ENCODE results near the gene HEBP2. TPM values are rescaled to one million over a fixed set of nuclear protein-coding genes. Genes with fewer than 3 reads are reported as not detected.
A peak's percentile ranks its signal among the peaks of the same experiment; 100 is the strongest.
"Not testable (repeated sequence)": the region's sequence is repeated elsewhere in the genome, so short reads cannot be mapped to it uniquely, and the experiment has no call there.

Gene HEBP2, protein sequence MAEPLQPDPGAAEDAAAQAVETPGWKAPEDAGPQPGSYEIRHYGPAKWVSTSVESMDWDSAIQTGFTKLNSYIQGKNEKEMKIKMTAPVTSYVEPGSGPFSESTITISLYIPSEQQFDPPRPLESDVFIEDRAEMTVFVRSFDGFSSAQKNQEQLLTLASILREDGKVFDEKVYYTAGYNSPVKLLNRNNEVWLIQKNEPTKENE
- polyA plus RNA-seq, result 31.6 TPM
- long read RNA-seq, donor 1, full-length matches to known transcripts, result 21 of 29 reads
- long read RNA-seq, donor 1, partial matches to known transcripts, result 8 of 29 reads
- long read RNA-seq, donor 1, other reads (novel, unspliced or antisense), result 0 of 29 reads
- long read RNA-seq, donor 2, full-length matches to known transcripts, result 43 of 64 reads
- long read RNA-seq, donor 2, partial matches to known transcripts, result 21 of 64 reads
- long read RNA-seq, donor 2, other reads (novel, unspliced or antisense), result 0 of 64 reads
- long read RNA-seq, donor 3, full-length matches to known transcripts, result 61 of 112 reads
- long read RNA-seq, donor 3, partial matches to known transcripts, result 51 of 112 reads
- long read RNA-seq, donor 3, other reads (novel, unspliced or antisense), result 0 of 112 reads
- long read RNA-seq, donor 4, full-length matches to known transcripts, result 5 of 5 reads
- long read RNA-seq, donor 4, partial matches to known transcripts, result 0 of 5 reads
- long read RNA-seq, donor 4, other reads (novel, unspliced or antisense), result 0 of 5 reads
- long read RNA-seq, donor 5, full-length matches to known transcripts, result 35 of 44 reads
- long read RNA-seq, donor 5, partial matches to known transcripts, result 9 of 44 reads
- long read RNA-seq, donor 5, other reads (novel, unspliced or antisense), result 0 of 44 reads
- long read RNA-seq, donor 6, full-length matches to known transcripts, result 22 of 68 reads
- long read RNA-seq, donor 6, partial matches to known transcripts, result 46 of 68 reads
- long read RNA-seq, donor 6, other reads (novel, unspliced or antisense), result 0 of 68 reads
- long read RNA-seq, donor 7, full-length matches to known transcripts, result 23 of 33 reads
- long read RNA-seq, donor 7, partial matches to known transcripts, result 10 of 33 reads
- long read RNA-seq, donor 7, other reads (novel, unspliced or antisense), result 0 of 33 reads
- long read RNA-seq, donor 8, full-length matches to known transcripts, result 50 of 80 reads
- long read RNA-seq, donor 8, partial matches to known transcripts, result 30 of 80 reads
- long read RNA-seq, donor 8, other reads (novel, unspliced or antisense), result 0 of 80 reads
- long read RNA-seq, donor 9, full-length matches to known transcripts, result 43 of 91 reads
- long read RNA-seq, donor 9, partial matches to known transcripts, result 48 of 91 reads
- long read RNA-seq, donor 9, other reads (novel, unspliced or antisense), result 0 of 91 reads
- long read RNA-seq, donor 10, full-length matches to known transcripts, result 43 of 56 reads
- long read RNA-seq, donor 10, partial matches to known transcripts, result 13 of 56 reads
- long read RNA-seq, donor 10, other reads (novel, unspliced or antisense), result 0 of 56 reads
- long read RNA-seq, donor 11, full-length matches to known transcripts, result 36 of 74 reads
- long read RNA-seq, donor 11, partial matches to known transcripts, result 38 of 74 reads
- long read RNA-seq, donor 11, other reads (novel, unspliced or antisense), result 0 of 74 reads

DNA sequence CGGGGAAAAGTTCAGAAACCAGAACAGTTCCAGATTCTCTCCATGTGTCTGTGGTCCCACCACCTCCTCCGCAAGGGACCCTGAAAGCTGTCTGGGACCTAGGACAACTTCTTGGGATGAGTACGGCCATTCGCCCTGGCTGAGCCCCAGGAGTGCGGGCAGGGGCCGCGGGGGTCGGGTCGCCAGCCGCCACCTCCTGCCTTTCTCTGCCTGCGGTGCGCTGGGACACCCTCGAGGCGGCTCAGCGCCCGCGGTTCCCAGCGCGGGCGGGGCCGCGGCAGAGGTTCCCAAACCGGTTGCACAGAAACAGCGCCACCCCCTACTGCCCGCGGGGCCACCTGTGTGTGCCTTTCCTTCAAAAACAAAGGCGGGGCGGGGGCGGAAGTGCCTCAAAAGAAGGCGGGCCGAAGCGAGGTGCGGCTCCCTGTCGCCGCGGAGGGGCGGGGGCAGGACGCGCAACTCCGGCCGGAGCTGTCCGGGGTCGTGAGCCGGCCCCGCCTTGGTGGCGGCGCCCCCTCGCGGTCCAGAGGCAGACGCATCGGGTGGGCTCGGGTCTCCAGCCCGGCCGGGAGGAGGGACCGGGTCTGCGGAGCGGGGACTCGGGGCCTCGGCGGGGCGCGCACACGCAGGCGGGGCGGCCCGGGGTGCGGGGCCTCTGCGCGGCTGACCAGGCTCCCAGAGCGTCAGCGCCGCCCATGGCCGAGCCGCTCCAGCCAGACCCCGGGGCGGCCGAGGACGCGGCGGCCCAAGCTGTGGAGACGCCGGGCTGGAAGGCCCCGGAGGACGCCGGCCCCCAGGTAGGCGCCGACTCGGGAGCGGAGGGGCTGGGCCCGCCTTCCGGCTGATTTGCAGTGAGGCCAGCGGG is at the start of gene HEBP2:
Gene HEBP2, plus strand, starts transcription at position 423 of the 865 bp plus-strand sequence. Its CDS starts 273 bp downstream, at position 696.
- peaks cover 27% of the 10 kb centered on the region for H3K36me3 ChIP-seq (ENCODE audit: control insufficient read depth, insufficient read depth, low read length)
- no peaks in the 10 kb centered on the region for H3K9me3 ChIP-seq (ENCODE audit: control insufficient read depth, low read depth, low read length)
- DNase-seq, result peak; percentile 92 to 96
- H3K4me1 ChIP-seq (ENCODE audit: control insufficient read depth, insufficient read depth, low read length), result peaks cover 3% of the 10 kb centered on the region
- no CpG with 5 or more reads among the region's 92 CpGs for WGBS (ENCODE audit: insufficient coverage, low lambda C conversion rate)
- no peaks in the 10 kb centered on the region for H3K27me3 ChIP-seq (ENCODE audit: control insufficient read depth, insufficient read depth, low read length)
- peak within 1 kb of the TSS; percentile 90 for H3K27ac ChIP-seq (ENCODE audit: low read length)
- H3K4me3 ChIP-seq (ENCODE audit: low read length), result peak within 1 kb of the TSS; percentile 94

DNA sequence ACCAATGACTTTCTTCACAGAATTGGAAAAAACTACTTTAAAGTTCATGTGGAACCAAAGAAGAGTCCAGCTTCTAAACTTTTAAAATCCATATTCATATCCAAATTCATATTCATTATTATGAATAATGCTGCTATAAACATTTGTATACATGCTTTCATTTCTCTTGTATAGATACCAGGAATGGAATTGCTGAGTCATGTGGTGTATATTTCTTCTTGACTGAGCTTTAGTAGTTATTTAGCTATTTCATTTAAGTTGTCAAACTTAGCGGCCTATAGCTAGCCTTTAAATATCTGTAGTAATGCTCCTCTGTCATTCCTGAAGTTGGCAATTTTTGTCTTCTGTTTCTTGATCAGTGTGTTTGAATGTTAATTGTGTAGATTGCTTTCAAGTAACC is 46.1 kb upstream of the HEBP2 start:
- WGBS (ENCODE audit: insufficient coverage, low lambda C conversion rate), result 100% methylated on average over 1 of the region's 1 CpG
- Histone ChIP-seq H3K4me3 (ENCODE audit: low read length) (no peak overlapping the region), H3K4me1 (ENCODE audit: control insufficient read depth, insufficient read depth, low read length) (no peaks in the 10 kb centered on the region), H3K27ac (ENCODE audit: low read length) (no peak overlapping the region), H3K27me3 (ENCODE audit: control insufficient read depth, insufficient read depth, low read length) (no peaks in the 10 kb centered on the region), H3K9me3 (ENCODE audit: control insufficient read depth, low read depth, low read length) (no peaks in the 10 kb centered on the region), H3K36me3 (ENCODE audit: control insufficient read depth, insufficient read depth, low read length) (no peaks in the 10 kb centered on the region)
- no peak for DNase-seq

DNA sequence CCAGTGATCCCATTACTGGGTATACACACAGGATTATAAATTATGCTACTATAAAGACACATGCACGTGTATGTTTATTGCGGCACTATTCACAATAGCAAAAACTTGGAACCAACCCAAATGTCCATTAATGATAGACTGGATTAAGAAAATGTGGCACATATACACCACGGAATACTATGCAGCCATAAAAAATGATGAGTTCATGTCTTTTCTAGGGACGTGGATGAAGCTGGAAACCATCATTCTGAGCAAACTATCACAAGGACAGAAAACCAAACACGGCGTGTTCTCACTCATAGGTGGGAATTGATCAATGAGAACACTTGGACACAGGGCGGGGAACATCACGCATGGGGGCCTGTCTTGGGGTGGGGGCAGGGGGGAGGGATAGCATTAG is 35.3 kb upstream of the HEBP2 start:
- H3K36me3 ChIP-seq (ENCODE audit: control insufficient read depth, insufficient read depth, low read length); H3K27ac ChIP-seq (ENCODE audit: low read length); H3K4me3 ChIP-seq (ENCODE audit: low read length); H3K9me3 ChIP-seq (ENCODE audit: control insufficient read depth, low read depth, low read length); H3K27me3 ChIP-seq (ENCODE audit: control insufficient read depth, insufficient read depth, low read length); H3K4me1 ChIP-seq (ENCODE audit: control insufficient read depth, insufficient read depth, low read length); DNase-seq: not testable (repeated sequence)
- WGBS (ENCODE audit: insufficient coverage, low lambda C conversion rate), result no CpG with 5 or more reads among the region's 8 CpGs

DNA sequence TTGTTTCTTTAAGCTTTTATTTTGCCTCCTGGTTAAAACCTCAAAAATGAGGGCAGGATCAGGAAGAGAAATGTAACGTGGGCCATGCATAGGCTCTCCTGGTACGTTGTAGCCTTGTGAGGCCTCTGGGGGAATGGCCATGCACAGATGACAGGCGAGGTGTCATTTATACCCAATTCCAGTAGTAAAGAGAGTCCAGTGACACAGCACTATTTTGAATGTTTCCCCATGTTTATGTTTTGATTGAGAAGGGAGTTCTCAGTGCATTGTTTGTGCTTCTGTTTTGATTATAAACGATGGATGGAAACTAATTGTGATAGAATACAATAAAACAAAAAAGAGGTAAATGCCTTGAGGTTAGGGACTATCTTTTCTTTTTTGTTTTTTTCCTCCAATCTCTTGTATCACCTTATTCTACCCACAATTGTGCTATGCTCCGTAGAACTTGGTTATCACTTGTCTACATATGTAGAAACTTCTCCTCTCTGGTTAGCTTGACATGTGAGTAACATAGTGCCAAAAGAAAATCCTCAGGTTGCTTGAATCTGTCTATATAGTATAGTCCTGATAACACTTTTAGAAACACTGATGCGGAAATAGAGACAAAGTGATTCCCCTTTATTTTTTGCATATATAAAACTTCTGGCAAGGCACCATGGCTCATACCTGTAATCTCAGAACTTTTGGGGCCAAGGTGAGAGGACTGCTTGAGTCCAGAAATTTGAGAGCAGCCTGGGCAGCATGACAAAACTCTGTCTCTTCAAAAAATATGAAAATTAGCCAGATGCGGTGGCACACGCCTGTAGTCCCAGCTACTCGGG is 33.2 kb upstream of the HEBP2 start:
- Histone ChIP-seq H3K27me3 (ENCODE audit: control insufficient read depth, insufficient read depth, low read length) (no peaks in the 10 kb centered on the region), H3K4me3 (ENCODE audit: low read length) (no peak overlapping the region), H3K9me3 (ENCODE audit: control insufficient read depth, low read depth, low read length) (no peaks in the 10 kb centered on the region), H3K4me1 (ENCODE audit: control insufficient read depth, insufficient read depth, low read length) (peaks cover 3% of the 10 kb centered on the region), H3K27ac (ENCODE audit: low read length) (no peak overlapping the region), H3K36me3 (ENCODE audit: control insufficient read depth, insufficient read depth, low read length) (no peaks in the 10 kb centered on the region)
- WGBS (ENCODE audit: insufficient coverage, low lambda C conversion rate), result 80% methylated on average over 2 of the region's 9 CpGs
- DNase-seq, result no peak

DNA sequence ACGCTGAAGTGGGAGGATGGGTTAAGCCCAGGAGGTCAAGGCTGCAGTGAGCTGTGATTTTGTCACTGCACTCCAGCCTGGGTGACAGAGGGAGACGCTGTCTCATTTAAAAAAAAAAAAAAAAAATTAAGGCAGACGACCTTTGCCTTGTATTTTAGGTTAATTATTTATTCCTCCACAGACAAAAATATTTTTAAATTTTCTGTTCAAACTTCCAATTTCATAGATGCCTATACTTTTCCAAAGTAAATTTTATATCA is 32.6 kb upstream of the HEBP2 start:
- 20% methylated on average over 1 of the region's 3 CpGs for WGBS (ENCODE audit: insufficient coverage, low lambda C conversion rate)
- Histone ChIP-seq H3K27me3 (ENCODE audit: control insufficient read depth, insufficient read depth, low read length) (no peaks in the 10 kb centered on the region), H3K27ac (ENCODE audit: low read length) (no peak overlapping the region), H3K4me3 (ENCODE audit: low read length) (no peak overlapping the region), H3K9me3 (ENCODE audit: control insufficient read depth, low read depth, low read length) (no peaks in the 10 kb centered on the region), H3K4me1 (ENCODE audit: control insufficient read depth, insufficient read depth, low read length) (peaks cover 3% of the 10 kb centered on the region), H3K36me3 (ENCODE audit: control insufficient read depth, insufficient read depth, low read length) (no peaks in the 10 kb centered on the region)
- no peak for DNase-seq

DNA sequence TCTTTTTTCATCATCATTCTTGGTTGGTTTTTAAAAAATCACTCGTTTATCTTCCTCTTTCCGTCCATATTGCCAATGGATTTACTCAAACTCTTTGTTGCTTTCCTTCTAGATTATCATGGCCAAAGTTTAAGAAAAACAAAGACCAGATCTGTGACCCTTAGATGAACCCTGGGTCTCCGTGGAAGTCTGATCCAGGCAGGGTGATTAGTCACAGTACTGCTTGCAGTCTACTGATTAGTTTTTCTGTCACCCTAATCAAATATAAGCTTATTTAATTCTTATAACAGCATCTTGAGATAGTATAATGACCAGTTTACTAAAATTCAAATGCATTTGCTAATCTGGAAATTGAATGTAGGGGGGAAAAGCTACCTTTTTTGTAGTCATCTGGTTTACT is 32.3 kb upstream of the HEBP2 start:
- Histone ChIP-seq H3K4me3 (ENCODE audit: low read length) (no peak overlapping the region), H3K27ac (ENCODE audit: low read length) (no peak overlapping the region), H3K9me3 (ENCODE audit: control insufficient read depth, low read depth, low read length) (no peaks in the 10 kb centered on the region), H3K27me3 (ENCODE audit: control insufficient read depth, insufficient read depth, low read length) (no peaks in the 10 kb centered on the region), H3K4me1 (ENCODE audit: control insufficient read depth, insufficient read depth, low read length) (peaks cover 3% of the 10 kb centered on the region), H3K36me3 (ENCODE audit: control insufficient read depth, insufficient read depth, low read length) (no peaks in the 10 kb centered on the region)
- DNase-seq, result peak; percentile 17 to 62
- 13% methylated on average over 3 of the region's 3 CpGs for WGBS (ENCODE audit: insufficient coverage, low lambda C conversion rate)

DNA sequence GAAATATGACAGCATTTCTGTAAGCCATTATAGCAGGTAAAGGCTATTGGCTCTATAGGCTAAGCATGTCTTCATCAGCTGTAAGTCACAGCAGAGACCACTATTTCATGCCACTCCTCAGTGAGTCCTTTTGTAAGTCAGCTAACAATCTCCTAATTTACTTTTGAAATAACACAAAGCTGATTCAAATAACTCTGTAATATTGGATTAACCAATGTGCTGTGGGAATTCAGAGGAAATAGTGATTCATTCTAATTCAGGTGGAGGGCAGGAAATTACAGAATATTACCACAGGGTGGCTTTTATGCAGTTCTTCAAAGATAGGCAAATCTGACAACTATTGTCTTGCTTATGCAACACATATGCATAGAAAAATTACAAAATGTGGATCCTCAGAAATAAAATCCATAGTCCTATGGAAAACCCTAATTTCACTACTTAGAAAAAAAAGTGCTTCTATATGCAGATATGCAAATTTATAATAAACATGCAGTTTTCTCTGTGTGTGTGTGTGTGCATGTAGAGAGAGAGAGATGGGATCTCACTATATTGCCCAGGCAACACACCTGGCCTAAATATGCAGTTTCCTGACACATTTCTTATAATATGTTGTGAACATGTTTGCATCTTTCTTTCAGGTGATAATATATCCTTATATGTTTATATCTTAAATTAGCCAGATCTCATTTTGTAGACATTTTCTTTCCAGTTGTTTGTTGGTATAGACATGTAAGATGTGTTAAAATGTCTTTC is 31.1 kb upstream of the HEBP2 start:
- Histone ChIP-seq H3K4me3 (ENCODE audit: low read length) (no peak overlapping the region), H3K9me3 (ENCODE audit: control insufficient read depth, low read depth, low read length) (no peaks in the 10 kb centered on the region), H3K27ac (ENCODE audit: low read length) (no peak overlapping the region)

DNA sequence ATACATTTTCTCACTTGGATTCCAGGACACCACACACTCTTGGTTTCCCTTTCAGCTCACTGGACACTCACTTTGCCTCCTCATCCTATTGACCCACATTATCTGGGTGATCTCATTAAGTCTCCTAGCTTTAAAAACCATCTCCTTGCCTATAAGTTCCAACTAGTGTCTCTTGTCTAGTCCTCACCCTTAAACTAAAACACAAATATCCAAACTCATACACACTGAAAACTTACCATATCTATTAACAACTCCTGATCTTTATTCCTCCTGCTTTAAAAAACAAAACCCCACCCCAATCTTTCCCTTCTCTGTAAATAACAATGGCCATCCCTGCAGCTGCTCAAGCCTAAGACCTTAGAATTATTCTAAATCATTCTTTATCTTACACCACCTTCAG is 29.8 kb upstream of the HEBP2 start:
- Histone ChIP-seq H3K9me3 (ENCODE audit: control insufficient read depth, low read depth, low read length) (no peaks in the 10 kb centered on the region), H3K27me3 (ENCODE audit: control insufficient read depth, insufficient read depth, low read length) (no peaks in the 10 kb centered on the region), H3K4me3 (ENCODE audit: low read length) (no peak overlapping the region), H3K4me1 (ENCODE audit: control insufficient read depth, insufficient read depth, low read length) (peaks cover 3% of the 10 kb centered on the region), H3K27ac (ENCODE audit: low read length) (no peak overlapping the region), H3K36me3 (ENCODE audit: control insufficient read depth, insufficient read depth, low read length) (no peaks in the 10 kb centered on the region)
- no peak for DNase-seq

More for the DNA sequence above, 31.1 kb upstream of the HEBP2 start:
- Histone ChIP-seq H3K36me3 (ENCODE audit: control insufficient read depth, insufficient read depth, low read length) (no peaks in the 10 kb centered on the region), H3K4me1 (ENCODE audit: control insufficient read depth, insufficient read depth, low read length) (peaks cover 3% of the 10 kb centered on the region), H3K27me3 (ENCODE audit: control insufficient read depth, insufficient read depth, low read length) (no peaks in the 10 kb centered on the region)
- no peak for DNase-seq
